ENCODE data around the gene TRAPPC3.

GRCh38 chr1:36125129-36125991, 23.9 kb downstream of the TRAPPC3 start, which contains the start of gene COL8A2:
- no peak for TF ChIP-seq POLR2A (IDR thresholded peaks at IDR 0.05)
- TF ChIP-seq, protein P1, sequence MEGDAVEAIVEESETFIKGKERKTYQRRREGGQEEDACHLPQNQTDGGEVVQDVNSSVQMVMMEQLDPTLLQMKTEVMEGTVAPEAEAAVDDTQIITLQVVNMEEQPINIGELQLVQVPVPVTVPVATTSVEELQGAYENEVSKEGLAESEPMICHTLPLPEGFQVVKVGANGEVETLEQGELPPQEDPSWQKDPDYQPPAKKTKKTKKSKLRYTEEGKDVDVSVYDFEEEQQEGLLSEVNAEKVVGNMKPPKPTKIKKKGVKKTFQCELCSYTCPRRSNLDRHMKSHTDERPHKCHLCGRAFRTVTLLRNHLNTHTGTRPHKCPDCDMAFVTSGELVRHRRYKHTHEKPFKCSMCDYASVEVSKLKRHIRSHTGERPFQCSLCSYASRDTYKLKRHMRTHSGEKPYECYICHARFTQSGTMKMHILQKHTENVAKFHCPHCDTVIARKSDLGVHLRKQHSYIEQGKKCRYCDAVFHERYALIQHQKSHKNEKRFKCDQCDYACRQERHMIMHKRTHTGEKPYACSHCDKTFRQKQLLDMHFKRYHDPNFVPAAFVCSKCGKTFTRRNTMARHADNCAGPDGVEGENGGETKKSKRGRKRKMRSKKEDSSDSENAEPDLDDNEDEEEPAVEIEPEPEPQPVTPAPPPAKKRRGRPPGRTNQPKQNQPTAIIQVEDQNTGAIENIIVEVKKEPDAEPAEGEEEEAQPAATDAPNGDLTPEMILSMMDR (IDR thresholded peaks at IDR 0.05): no peak

All from body of pancreas (tissue), 4 donors.